SK-N-SH (cell line): ENCODE results near the gene CD34. TPM values are rescaled to one million over a fixed set of nuclear protein-coding genes. Genes with fewer than 3 reads are reported as not detected.

Experiments
- CTCF ChIA-PET: fragments of 300-600, 350-600 bp; formaldehyde crosslinking; extraction: SDS; loops from one replicate; lab custom pipeline; 2021; lab: Yijun Ruan, JAX
- POLR2A ChIA-PET: fragments of 350-600 bp; sonication (Branson Sonifier 250); formaldehyde crosslinking; extraction: SDS; loops from one replicate; lab custom pipeline; 2020; ENCODE audit warnings: antibody characterized with exemption, inconsistent platforms; lab: Yijun Ruan, JAX
- DNase-seq: peaks from one replicate; pipeline ENCODE4 v3.0.0; 2012
- H2AFZ ChIP-seq: fragments of 200-600 bp; sonication (generic); 2 replicates; pipeline ENCODE4 v1.8.1; 2016; ENCODE audit warnings: antibody characterized with exemption, mild to moderate bottlenecking, low read depth
- H3F3A ChIP-seq: fragments of 200-600 bp; sonication (generic); replicated peaks from 2 replicates; pipeline ENCODE3; 2016; ENCODE audit warnings: antibody characterized with exemption, mild to moderate bottlenecking; ENCODE audit not compliant: insufficient read depth
- H3K27ac ChIP-seq, 2 experiments: fragments of 200-500 bp in 1 of 2; fragments of 200-600 bp in 1 of 2; sonication (Bioruptor generic) in 1 of 2; sonication (generic), shearing (Covaris generic) in 1 of 2; 2 replicates each; pipeline versions ENCODE4 v1.5.1 to v1.6.1; 2014 to 2016; ENCODE audit warnings: low read depth in 2 of 2, inconsistent platforms in 1 of 2, low read length in 1 of 2, mild to moderate bottlenecking in 1 of 2, mixed read lengths in 1 of 2
- H3K27me3 ChIP-seq: fragments of 200-600 bp; sonication (generic), shearing (Covaris generic); 2 replicates; pipeline ENCODE4 v1.6.1; 2016; ENCODE audit warnings: mixed run types; ENCODE audit not compliant: insufficient read depth
- H3K36me3 ChIP-seq, 2 experiments: fragments of 200-500 bp in 1 of 2; fragments of 200-600 bp in 1 of 2; sonication (Bioruptor generic) in 1 of 2; sonication (generic) in 1 of 2; replicated peaks in 1 of 2; 2 replicates each; pipeline versions ENCODE3 to v1.5.1; 2014 to 2016; ENCODE audit warnings: low read length in 1 of 2, mild to moderate bottlenecking in 1 of 2; ENCODE audit not compliant: insufficient read depth in 2 of 2, control insufficient read depth in 1 of 2
- H3K4me1 ChIP-seq, 2 experiments: fragments of 200-500 bp in 1 of 2; fragments of 200-600 bp in 1 of 2; sonication (Bioruptor generic) in 1 of 2; sonication (generic), shearing (Covaris generic) in 1 of 2; 2 replicates each; pipeline versions ENCODE4 v1.5.1 to v1.6.1; 2014 to 2016; ENCODE audit warnings: low read depth in 1 of 2, low read length in 1 of 2, mixed run types in 1 of 2; ENCODE audit not compliant: insufficient read depth in 2 of 2, control insufficient read depth in 1 of 2
- H3K4me2 ChIP-seq: fragments of 200-600 bp; sonication (generic), shearing (Covaris generic); 2 replicates; pipeline ENCODE4 v1.6.1; 2017; ENCODE audit warnings: mixed run types
- H3K4me3 ChIP-seq, 2 experiments: fragments of 200-500 bp in 1 of 2; fragments of 200-600 bp in 1 of 2; sonication (Bioruptor generic) in 1 of 2; sonication (generic), shearing (Covaris generic) in 1 of 2; 2 replicates each; pipeline versions ENCODE4 v1.5.1 to v1.8.1; 2014 to 2016; ENCODE audit warnings: low read depth in 2 of 2, inconsistent platforms in 1 of 2, low read length in 1 of 2, mild to moderate bottlenecking in 1 of 2, mixed read lengths in 1 of 2, moderate library complexity in 1 of 2
- H3K79me2 ChIP-seq: fragments of 200-600 bp; sonication (generic); 2 replicates; pipeline ENCODE4 v1.8.1; 2017; ENCODE audit warnings: mild to moderate bottlenecking; ENCODE audit not compliant: insufficient read depth
- H3K9ac ChIP-seq: fragments of 200-600 bp; sonication (generic); 2 replicates; pipeline ENCODE4 v1.6.1; 2017; ENCODE audit warnings: mixed run types
- H3K9me2 ChIP-seq: fragments of 200-600 bp; sonication (generic); 2 replicates; pipeline ENCODE4 v1.6.1; 2017; ENCODE audit warnings: mixed run types
- H3K9me3 ChIP-seq: fragments of 200-600 bp; sonication (generic); 2 replicates; pipeline ENCODE4 v1.6.1; 2017; ENCODE audit warnings: mixed run types, mild to moderate bottlenecking, moderate library complexity
- H4K20me1 ChIP-seq: fragments of 200-600 bp; sonication (generic); 2 replicates; pipeline ENCODE4 v1.6.1; 2017; ENCODE audit warnings: mild to moderate bottlenecking, mixed run types; ENCODE audit not compliant: insufficient read depth
- CTCF ChIP-seq: fragments of 200-600 bp; sonication (generic); IDR thresholded peaks from 2 replicates; pipeline ENCODE4 v1.6.1; 2017; ENCODE audit warnings: antibody characterized with exemption, mild to moderate bottlenecking, moderate library complexity
- EP300 ChIP-seq, 2 experiments: IDR thresholded peaks; 2 replicates each; pipeline versions ENCODE4 v1.4.0 to v1.6.1; 2012; ENCODE audit warnings: borderline replicate concordance in 1 of 2, low read depth in 1 of 2, low read length in 1 of 2
- EZH2phosphoT487 ChIP-seq: fragments of 200-600 bp; sonication (generic); IDR thresholded peaks from 2 replicates; pipeline ENCODE4 v1.6.1; 2017; ENCODE audit warnings: low read depth, mixed run types, mild to moderate bottlenecking, antibody characterized with exemption, moderate library complexity, borderline replicate concordance
- FOSL2 ChIP-seq: IDR thresholded peaks from 2 replicates; pipeline ENCODE4 v1.4.0; 2012; ENCODE audit warnings: low read depth, mild to moderate bottlenecking, moderate library complexity, borderline replicate concordance
- GATA2 ChIP-seq: sonication (generic); formaldehyde crosslinking; IDR thresholded peaks from 2 replicates; pipeline ENCODE4 v1.5.0; 2020; ENCODE audit warnings: mild to moderate bottlenecking, missing genetic modification reagents
- MXI1 ChIP-seq: IDR thresholded peaks from 2 replicates; pipeline ENCODE4 v1.6.1; 2012; ENCODE audit warnings: mild to moderate bottlenecking, low read depth, low read length, improper control_type of control experiment
- PBX3 ChIP-seq: IDR thresholded peaks from 2 replicates; pipeline ENCODE4; 2012
- RAD21 ChIP-seq: IDR thresholded peaks from 2 replicates; pipeline ENCODE4 v1.6.1; 2012; ENCODE audit warnings: mild to moderate bottlenecking, low read length
- RFX5 ChIP-seq: IDR thresholded peaks from 2 replicates; pipeline ENCODE4 v1.6.1; 2012; ENCODE audit warnings: mild to moderate bottlenecking, improper control_type of control experiment, low read length
- WGBS: methylation state at CpG from one replicate; pipeline ENCODE4 v1.1.6; 2017; ENCODE audit warnings: low lambda C conversion rate; 5-methylcytosine and 5-hydroxymethylcytosine counted together
- polyA plus RNA-seq, 3 experiments: library from polyadenylated mRNA; depleted of rRNA; stranded (reverse); fragments of >200 nt; gene quantifications; 2 replicates each; pipeline ENCODE4 v1.2.3, GENCODE V29; 2012

The CD34 gene
- polyA plus RNA-seq, 1 of the 3 experiments (the other 2 are of a cell fraction): 0.59 TPM

- ChIA-PET POLR2A (no interaction called here), CTCF (interaction anchor here (1.1 to 1.7 kb wide), 2 partner anchors 28 to 66 kb away, joined by 3 to 9 read pairs; no protein-coding TSS in a partner anchor)
- no peaks in the 10 kb centered on the region for H3K79me2 ChIP-seq
Observed at GRCh38 chr1:207935166-207935583, 24.2 kb upstream of the CD34 start.

GRCh38 chr1:207933205-207933800, 22.4 kb upstream of the CD34 start:
- ChIA-PET POLR2A (no interaction called here), CTCF (interaction anchor here (0.6 to 1.2 kb wide), 2 partner anchors 20 to 30 kb away, joined by 3 to 4 read pairs; no protein-coding TSS in a partner anchor)
- H3K27me3 ChIP-seq: peaks cover 4% of the 10 kb centered on the region; the same call in 1 of the 2 replicates
- no peak for TF ChIP-seq RFX5
- no peak overlapping the region for H3K9ac ChIP-seq
- no peaks in the 10 kb centered on the region for H3K79me2 ChIP-seq
- H3K9me3 ChIP-seq: no peaks in the 10 kb centered on the region
- no peak overlapping the region for H3K27ac ChIP-seq
- no peaks in the 10 kb centered on the region for H3K9me2 ChIP-seq
- no peaks in the 10 kb centered on the region; a peak in 1 of 4 replicates for H3K4me1 ChIP-seq
- H3K36me3 ChIP-seq: no peaks in the 10 kb centered on the region
- H3K4me2 ChIP-seq: no peak overlapping the region
- no peak overlapping the region for H3K4me3 ChIP-seq
- 67% methylated on average over 4 of the region's 4 CpGs for WGBS
- no peak overlapping the region for H2AFZ ChIP-seq
- H4K20me1 ChIP-seq: no peaks in the 10 kb centered on the region
- DNase-seq: no peak
- H3F3A ChIP-seq: peaks cover 8% of the 10 kb centered on the region

More at GRCh38 chr1:207935166-207935583, 24.2 kb upstream of the CD34 start:
- Histone ChIP-seq H3K4me1 (no peaks in the 10 kb centered on the region; a peak in 1 of 4 replicates), H3K27ac (no peak overlapping the region), H3F3A (peaks cover 14% of the 10 kb centered on the region), H3K27me3 (no peaks in the 10 kb centered on the region), H3K9me3 (no peaks in the 10 kb centered on the region), H3K9ac (no peak overlapping the region), H3K4me3 (no peak overlapping the region), H2AFZ (no peak overlapping the region), H3K36me3 (no peaks in the 10 kb centered on the region), H4K20me1 (no peaks in the 10 kb centered on the region), H3K9me2 (no peaks in the 10 kb centered on the region), H3K4me2 (no peak overlapping the region)
- no peak for TF ChIP-seq FOSL2
- TF ChIP-seq PBX3: no peak
- TF ChIP-seq GATA2: no peak
- no peak for TF ChIP-seq CTCF
- no peak for TF ChIP-seq EZH2phosphoT487
- TF ChIP-seq MXI1: no peak
- no peak for TF ChIP-seq RAD21
- no peak for TF ChIP-seq EP300 (IDR thresholded peaks at IDR 0.05; ENCODE audit: borderline replicate concordance in 1 of 2, low read depth in 1 of 2, low read length in 1 of 2)
- WGBS: 42% methylated on average over 1 of the region's 1 CpG
- DNase-seq: no peak
